Left cardiac atrium (tissue), 4 donors: ENCODE data around the gene MOV10. TPM values are rescaled to one million over a fixed set of nuclear protein-coding genes. Genes with fewer than 3 reads are reported as not detected.
A peak's percentile ranks its signal among the peaks of the same experiment; 100 is the strongest.

Source experiments
- ATAC-seq, 2 donors: fragments of 200-7000 bp; cut with Tn5 transposase; one replicate each; pipeline ENCODE4 v1.9.1; 2020; ENCODE audit warnings: mild to moderate bottlenecking in 2 of 2, moderate library complexity in 2 of 2
- DNase-seq: peaks from one replicate; pipeline ENCODE4 v3.0.0-alpha.2; 2020
- intact Hi-C, 2 donors: fragments of 100-400 bp; cut with DNase I; formaldehyde crosslinking; loops; one replicate each; pipeline versions ENCODE4 v1.14.1 to v1.15.1; 2022 to 2023
- total RNA-seq, 2 donors: library from RNA; stranded (reverse); fragmentation: NEBNext Ultra II Directional; extraction: Animal tissue kit (Norgen Biotek cat#: 25700); gene quantifications; one replicate each; pipeline ENCODE4 v1.2.1, GENCODE V29; 2021
- donor health status: DM: no; HTN: yes; CAD: no.
- donor health status: DM: no; HTN: yes; CAD: no; lungs with severe emphysema.
- donor health status: DM: yes; HTN: yes; CAD: no.
- donor health status: Dilated cardiomyopathy.

MOV10 gene
- total RNA-seq, 2 donors from 2014 or later: 15.9 to 20.3 TPM

GRCh38 chr1:112707221-112708001, 33.0 kb downstream of the MOV10 start:
- intact Hi-C loops: loop anchor here (2.0 to 5.0 kb wide), 3 partner anchors 89 to 315 kb away; partner anchors contain the start of genes CAPZA1 (in 2 of the 2) and ST7L (in 2 of the 2)
- DNase-seq (peak; percentile 89), ATAC-seq (peak; percentile 64 to 79)

- DNase-seq: no peak
- intact Hi-C loops: loop anchor here (5.0 kb wide), 2 partner anchors 91 to 316 kb away; partner anchors contain the start of genes CAPZA1 (in 1 of the 2) and ST7L (in 1 of the 2)
- ATAC-seq: no peak
These were observed 33.6 kb downstream of the MOV10 start for GRCh38 chr1:112708002-112708448.

GRCh38 chr1:112708489-112708888, 34.0 kb downstream of the MOV10 start:
- no peak for ATAC-seq
- no peak for DNase-seq
- intact Hi-C loops: loop anchor here (5.0 kb wide), 2 partner anchors 91 to 316 kb away; partner anchors contain the start of genes CAPZA1 (in 1 of the 2) and ST7L (in 1 of the 2)

- intact Hi-C loops: loop anchor here in 1 of 2 donors (10.0 kb wide), 1 partner anchor 965 kb away; no protein-coding TSS in a partner anchor
- ATAC-seq (no peak), DNase-seq (no peak)
These were observed 35.7 kb downstream of the MOV10 start for GRCh38 chr1:112710159-112710558.

- no peak for DNase-seq
- intact Hi-C loops: loop anchor here in 1 of 2 donors (10.0 kb wide), 1 partner anchor 964 kb away; no protein-coding TSS in a partner anchor
- no peak for ATAC-seq
These were observed 36.1 kb downstream of the MOV10 start for GRCh38 chr1:112710586-112710985.

- intact Hi-C loops: loop anchor here in 1 of 2 donors (10.0 kb wide), 1 partner anchor 964 kb away; no protein-coding TSS in a partner anchor
- DNase-seq (no peak), ATAC-seq (no peak)
These were observed 36.6 kb downstream of the MOV10 start for GRCh38 chr1:112711041-112711440.

GRCh38 chr1:112711670-112712069, 37.2 kb downstream of the MOV10 start:
- ATAC-seq (no peak), DNase-seq (no peak)
- intact Hi-C loops: loop anchor here in 1 of 2 donors (10.0 kb wide), 1 partner anchor 963 kb away; no protein-coding TSS in a partner anchor

- ATAC-seq (no peak), DNase-seq (no peak)
- intact Hi-C loops: loop anchor here in 1 of 2 donors (10.0 kb wide), 1 partner anchor 963 kb away; no protein-coding TSS in a partner anchor
These were observed 37.7 kb downstream of the MOV10 start for GRCh38 chr1:112712191-112712590.

GRCh38 chr1:112712701-112713128, 38.3 kb downstream of the MOV10 start:
- no peak for DNase-seq
- no peak for ATAC-seq
- intact Hi-C loops: loop anchor here in 1 of 2 donors (10.0 kb wide), 1 partner anchor 962 kb away; no protein-coding TSS in a partner anchor

GRCh38 chr1:112713466-112714312, 39.2 kb downstream of the MOV10 start:
- DNase-seq (no peak), ATAC-seq (no peak)
- intact Hi-C loops: loop anchor here in 1 of 2 donors (10.0 kb wide), 1 partner anchor 961 kb away; no protein-coding TSS in a partner anchor

GRCh38 chr1:112714313-112715263, 40.1 kb downstream of the MOV10 start:
- intact Hi-C loops: loop anchor here in 1 of 2 donors (5.0 to 10.0 kb wide), 3 partner anchors 243 to 960 kb away; partner anchors contain the start of genes LRIG2 and SLC16A1
- ATAC-seq: peak; percentile 4 to 17
- DNase-seq: peak; percentile 55

GRCh38 chr1:112715264-112716053, 41.0 kb downstream of the MOV10 start, which contains the start of gene PPM1J:
TSS of gene PPM1J (minus strand) at chr1:112715332. CDS start at chr1:112715301, 31 bp downstream.
- intact Hi-C loops: loop anchor here in 1 of 2 donors (1.0 to 10.0 kb wide), 4 partner anchors 89 to 959 kb away; partner anchors contain the start of genes LRIG2 and SLC16A1
- peak; percentile 99 for DNase-seq
- ATAC-seq: peak; percentile 88 to 93

GRCh38 chr1:112716133-112716720, 41.8 kb downstream of the MOV10 start:
- DNase-seq: peak; percentile 87
- intact Hi-C loops: loop anchor here in 1 of 2 donors (1.0 to 10.0 kb wide), 4 partner anchors 88 to 959 kb away; partner anchors contain the start of genes LRIG2 and SLC16A1
- ATAC-seq: peak; percentile 76 to 78

- intact Hi-C loops: loop anchor here in 1 of 2 donors (5.0 to 10.0 kb wide), 3 partner anchors 240 to 957 kb away; partner anchors contain the start of genes LRIG2 and SLC16A1
- ATAC-seq: no peak
- DNase-seq: no peak
These were observed 42.9 kb downstream of the MOV10 start for GRCh38 chr1:112717263-112717873.

GRCh38 chr1:112718691-112719418, 44.4 kb downstream of the MOV10 start:
- intact Hi-C loops: loop anchor here (2.0 to 10.0 kb wide), 5 partner anchors 84 to 956 kb away; partner anchors contain the start of genes LRIG2 (in 1 of the 2) and SLC16A1 (in 1 of the 2)
- ATAC-seq (peak in 1 of 2 donors; percentile 20), DNase-seq (peak; percentile 86)
